HG03342 (cell line): ENCODE measurements around the gene STK25.
"Not testable (repeated sequence)": the region's sequence is repeated elsewhere in the genome, so short reads cannot be mapped to it uniquely, and the experiment has no call there.

Source experiments
- ATAC-seq: cut with Tn5 transposase; IDR thresholded peaks from one replicate; pipeline ENCODE4 v1.9.1; 2021; ENCODE audit warnings: mild to moderate bottlenecking, moderate library complexity; ENCODE audit not compliant: unreplicated experiment

STK25 gene

DNA sequence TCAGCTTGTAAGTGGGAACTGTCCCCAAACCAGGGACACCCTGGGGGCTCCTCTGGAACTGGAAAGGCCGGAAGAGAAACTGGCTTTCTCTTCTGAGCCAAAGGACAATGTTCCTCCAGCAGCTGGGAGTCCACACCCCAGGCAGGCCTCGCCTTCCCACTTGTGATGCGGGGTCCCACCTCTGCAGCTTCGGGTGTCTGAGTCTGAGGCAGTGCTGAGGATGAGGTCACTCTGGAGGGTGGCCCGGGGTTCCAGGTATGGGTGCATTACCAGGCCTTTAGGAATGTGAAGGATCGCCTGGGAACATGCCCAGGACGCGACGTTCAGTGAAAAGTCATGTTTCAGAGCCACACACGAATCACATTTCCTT lies 32.0 kb upstream of the STK25 start:
- no peak for ATAC-seq

DNA sequence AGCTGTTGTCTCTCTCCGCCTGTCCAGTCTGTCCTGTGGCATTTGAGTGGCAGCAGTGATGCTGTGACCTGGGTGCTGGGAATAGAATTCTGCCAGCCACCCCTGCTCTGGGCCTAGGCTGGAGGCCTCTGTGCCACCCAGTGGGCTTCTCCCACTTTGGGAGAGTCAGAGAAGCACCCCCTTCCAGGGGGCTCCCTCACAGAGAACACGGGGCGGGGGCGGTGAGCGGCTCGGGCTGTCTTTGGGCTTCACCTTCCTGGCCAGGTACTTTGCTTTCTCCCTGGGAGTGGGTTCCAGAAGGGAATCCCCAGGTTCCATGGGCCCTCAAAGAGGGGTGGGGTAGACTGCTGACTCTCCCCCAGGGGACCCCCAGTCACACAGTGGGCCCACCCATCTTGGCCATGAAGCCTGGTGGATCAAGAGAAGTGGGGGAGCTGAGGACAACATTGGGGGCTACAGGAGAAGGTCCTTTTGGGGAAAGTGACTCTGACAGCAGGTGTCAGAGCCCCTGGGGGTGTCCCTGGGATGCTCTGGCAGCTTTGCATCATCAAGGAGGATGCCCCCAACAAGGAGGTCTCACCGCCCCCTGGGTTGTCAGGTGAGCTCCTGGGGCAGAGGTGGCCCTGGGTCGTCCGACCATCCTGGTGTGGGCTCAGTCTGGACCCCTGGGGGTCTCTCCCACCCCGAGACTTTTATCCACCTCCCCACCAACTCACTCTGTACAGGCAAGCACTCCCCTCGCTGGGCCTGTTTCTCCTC lies 31.4 kb upstream of the STK25 start:
- no peak for ATAC-seq

DNA sequence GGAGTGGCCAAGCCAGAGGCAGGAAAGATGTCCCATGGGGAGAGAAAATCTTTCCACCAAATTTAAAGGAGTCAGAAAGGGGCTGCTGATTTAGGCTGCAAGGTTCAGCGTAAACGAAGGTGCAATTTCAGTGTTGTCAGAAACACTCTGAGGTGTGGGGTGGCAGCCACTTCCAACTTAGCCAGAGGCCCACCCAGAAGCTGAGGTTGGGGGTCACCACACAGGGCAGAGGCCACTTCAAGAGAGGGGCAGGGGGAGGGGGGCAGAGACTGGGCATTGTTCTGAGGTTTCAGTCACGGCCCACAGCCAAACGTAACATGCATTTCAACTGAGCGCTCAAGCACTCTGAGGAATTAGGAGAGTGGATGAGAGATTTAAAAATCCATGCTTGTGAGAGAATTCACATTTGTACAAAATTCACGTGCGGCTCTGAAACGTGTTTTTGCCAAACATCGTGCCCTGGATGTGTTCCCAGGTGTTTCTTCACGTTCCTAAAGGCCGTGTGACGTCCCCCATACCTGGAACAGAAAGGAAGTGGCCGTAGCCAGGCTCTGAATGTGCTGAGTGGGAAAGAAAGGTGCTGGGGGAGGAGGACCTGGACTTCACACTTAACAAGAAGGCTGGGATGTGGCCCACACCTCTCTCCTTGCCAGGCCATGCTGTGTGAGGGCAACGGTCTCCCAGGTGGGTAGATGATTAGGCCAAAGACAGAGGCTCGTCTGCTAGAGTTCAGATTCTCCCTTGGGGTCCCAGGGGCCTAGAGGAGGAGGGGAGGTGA lies 30.6 kb upstream of the STK25 start:
- ATAC-seq: no peak

GRCh38 chr2:241535871-241536655 lies 27.7 kb upstream of the STK25 start:
- no peak for ATAC-seq

GRCh38 chr2:241534701-241535375 lies 26.5 kb upstream of the STK25 start:
- no peak for ATAC-seq

DNA sequence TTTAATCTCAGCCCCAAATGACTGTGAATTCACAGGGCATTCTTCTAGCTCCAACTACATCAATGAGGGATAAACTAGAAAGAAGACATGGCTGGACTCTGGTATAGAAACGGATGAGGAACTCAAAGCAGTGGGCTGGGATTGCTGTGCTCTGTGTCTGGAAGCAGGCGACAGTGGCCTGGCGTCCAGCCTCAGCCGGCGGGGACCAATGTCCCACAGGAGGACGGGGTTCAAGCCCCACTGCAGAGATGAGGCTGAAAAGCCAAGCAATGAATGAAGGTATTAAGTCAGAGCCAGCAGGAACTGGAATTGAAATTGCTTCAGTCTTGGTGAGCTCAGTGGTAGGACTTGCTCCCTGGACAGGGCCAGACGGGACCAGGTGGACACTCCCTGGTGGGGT lies 25.9 kb upstream of the STK25 start:
- ATAC-seq: no peak

DNA sequence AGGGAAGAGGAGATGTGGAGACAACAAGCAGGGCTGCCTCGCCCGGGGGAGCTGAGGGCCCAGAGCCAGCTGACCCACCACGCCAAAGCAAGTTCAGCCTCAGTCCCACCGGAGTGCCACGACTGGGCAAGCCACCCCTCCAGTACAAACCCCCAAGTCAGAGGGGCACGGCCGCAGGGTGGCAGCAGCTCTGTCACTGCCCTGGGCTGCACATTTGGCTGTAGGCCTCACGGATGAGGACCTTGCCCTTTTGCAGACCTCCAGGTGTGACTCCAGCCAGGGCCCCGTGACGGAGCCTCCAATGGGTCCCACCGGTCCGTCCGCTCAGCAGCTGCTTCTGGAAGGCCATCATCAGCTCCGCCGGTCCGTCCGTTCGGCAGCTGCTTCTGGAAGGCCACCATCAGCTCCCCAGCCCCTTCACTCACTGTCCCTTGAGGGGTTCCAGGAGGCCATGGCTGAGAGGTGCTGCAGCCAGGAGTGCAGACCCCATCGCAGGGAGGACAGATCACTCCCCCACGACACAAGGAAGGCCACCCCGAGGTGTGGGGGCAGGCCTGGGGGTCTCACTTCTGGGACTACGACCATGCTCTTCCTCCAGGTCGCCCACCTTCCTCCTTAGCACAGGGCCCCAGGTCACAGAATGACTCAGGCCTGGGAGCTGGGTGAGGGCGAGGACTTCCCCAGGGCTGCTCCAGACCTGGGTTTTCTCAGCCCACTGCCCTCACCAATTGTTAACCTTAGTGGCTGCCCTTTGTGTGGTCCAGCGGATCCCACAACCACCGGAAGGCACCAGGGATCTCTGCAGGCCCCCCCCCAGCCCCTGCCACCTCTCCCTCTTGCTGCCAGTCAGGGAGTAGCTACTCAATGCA lies 24.6 kb upstream of the STK25 start:
- ATAC-seq: no peak

DNA sequence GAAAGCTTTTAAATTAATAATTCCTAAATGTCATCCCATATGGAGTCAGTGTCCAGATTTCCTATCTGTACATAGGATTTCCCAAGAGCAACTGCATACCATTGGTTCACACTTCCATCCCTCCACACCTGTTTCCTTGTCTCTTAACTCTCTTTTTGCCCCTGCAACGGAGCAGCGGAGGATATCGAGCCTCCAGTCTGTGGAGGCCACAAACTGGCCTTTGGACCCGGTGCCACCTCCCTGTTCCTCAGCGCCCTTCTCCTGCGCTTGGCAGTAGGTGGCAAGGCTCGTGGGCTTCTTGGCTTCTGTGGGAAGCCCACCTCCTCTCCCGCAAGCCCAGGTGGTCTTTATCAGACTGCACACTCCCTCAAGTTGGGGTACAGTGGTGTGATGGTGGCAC lies 23.8 kb upstream of the STK25 start:
- ATAC-seq: no peak

GRCh38 chr2:241531161-241531722 lies 22.9 kb upstream of the STK25 start:
- no peak for ATAC-seq

DNA sequence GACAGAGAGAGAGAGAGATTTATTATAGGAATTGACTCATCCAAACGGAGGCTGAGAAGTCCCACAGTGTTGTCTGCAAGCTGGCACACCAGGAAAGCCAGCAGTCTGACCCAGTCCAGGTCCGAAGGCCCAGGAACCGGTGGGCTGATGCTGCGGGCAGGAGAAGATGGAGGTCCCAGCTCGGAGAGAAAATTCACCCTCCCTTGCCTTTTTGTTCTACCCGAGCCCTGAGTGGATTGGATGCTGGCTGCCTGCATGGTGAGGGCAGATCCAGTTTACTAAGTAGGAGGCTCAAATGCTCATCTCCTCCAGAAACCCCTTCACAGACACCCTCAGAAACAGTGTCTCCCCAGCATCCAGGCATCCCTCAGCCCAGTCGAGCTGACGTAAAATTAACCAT lies 22.2 kb upstream of the STK25 start:
- no peak for ATAC-seq

- not testable (repeated sequence) for ATAC-seq
These were observed 17.7 kb upstream of the STK25 start for GRCh38 chr2:241525818-241526780.

DNA sequence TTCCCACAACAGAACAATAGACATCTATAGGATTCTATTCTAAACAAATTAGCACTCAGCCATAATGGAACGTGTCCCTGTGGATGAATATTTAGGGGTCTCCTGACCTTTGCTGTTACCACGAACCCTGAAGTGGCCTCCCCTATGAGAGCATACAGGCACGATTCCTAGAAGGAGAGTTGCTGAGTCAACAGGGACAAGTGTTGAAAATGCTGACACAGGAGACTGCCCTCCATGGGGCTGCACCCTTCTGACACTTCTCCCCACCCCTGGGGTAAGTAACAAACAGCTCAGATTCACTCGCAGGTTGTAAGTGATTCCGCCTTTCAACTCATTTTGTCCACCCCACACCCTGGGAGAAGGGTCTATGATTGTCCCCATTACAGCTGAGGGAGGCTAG lies 14.1 kb upstream of the STK25 start:
- ATAC-seq: no peak

- ATAC-seq: no peak
These were observed 11.3 kb upstream of the STK25 start for GRCh38 chr2:241519669-241520068.

GRCh38 chr2:241517297-241517696 lies 8.9 kb upstream of the STK25 start:
- no peak for ATAC-seq

DNA sequence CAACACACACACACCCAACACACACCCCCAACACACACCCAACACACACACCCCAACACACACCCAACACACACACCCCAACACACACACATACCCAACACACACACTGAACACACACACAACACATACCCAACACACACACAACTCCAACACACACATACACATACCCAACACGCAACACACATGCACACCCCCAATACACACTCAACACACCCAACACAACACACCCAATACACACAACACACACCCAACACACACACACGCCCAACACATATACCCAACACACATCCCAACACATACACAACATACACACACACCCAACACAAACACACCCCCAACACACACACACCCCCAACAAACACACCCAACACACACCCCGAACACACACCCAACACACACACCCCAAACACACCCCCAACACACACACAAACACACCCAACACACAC lies 8.2 kb upstream of the STK25 start:
- no peak for ATAC-seq

DNA sequence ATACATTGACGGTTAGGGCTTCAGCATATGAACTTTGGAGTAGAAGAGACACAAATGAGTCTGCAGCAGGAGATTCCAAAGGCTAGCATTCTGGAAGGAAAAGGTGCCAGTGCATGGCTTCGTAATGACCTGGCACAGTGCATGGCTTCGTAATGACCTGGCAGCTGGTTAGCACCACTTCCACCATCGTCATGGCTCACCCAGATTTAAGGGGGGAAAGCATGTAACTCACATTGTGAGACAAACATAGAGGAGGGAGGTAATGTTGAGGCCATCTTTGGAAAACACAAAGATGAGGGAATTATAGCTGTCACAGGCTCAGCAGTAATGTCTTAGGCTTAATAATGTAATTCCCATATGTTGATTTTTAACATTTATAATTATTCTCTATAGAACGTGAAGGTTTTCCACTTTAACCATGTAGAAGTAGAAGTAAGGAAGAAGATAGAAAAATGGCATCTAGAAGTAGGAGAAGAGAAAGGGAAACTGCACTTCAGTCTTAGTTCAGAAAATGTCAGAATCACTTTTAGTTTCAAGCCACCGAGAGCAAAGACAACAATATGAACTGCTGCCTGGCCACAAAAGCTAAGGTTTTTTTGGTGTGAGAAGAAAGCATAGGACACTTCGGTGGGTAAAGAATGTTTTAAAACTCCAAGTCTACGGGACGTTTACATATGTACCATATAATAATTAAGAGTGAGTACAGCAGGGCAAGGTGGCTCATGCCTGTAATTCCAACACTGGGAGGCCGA lies 6.8 kb upstream of the STK25 start:
- ATAC-seq: no peak

DNA sequence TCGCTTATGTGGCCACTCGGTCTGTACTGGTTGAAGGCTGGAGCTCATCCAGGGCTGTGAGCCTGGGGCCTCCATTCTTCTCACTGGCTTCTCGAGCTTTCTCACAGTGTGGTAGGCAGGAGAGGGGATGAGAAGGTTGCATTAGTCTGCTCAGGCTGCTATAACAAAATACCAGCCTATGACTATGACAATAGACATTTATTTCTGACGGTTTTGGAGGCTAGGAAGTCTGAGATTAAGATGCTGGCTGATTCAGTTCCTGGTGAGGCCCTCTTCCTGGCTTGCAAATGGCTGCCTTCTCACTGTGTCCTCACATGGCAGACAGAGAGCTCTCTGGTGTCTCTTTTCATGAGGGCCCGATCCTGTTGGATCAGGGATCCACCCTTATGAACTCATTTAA lies 6.2 kb upstream of the STK25 start:
- no peak for ATAC-seq
